K562 (cell line): Measurements from ENCODE around the gene NR2C2AP. TPM values are rescaled to one million over a fixed set of nuclear protein-coding genes. Genes with fewer than 3 reads are reported as not detected.

Experiments used
- ATAC-seq: fragments of 200-7000 bp; cut with Tn5 transposase; 3 replicates; pipeline ENCODE4 v1.9.1; 2020; ENCODE audit warnings: moderate library complexity
- BruUV-seq: library from RNA; stranded (reverse); fragments of 400-500 nt; replicated peaks from 2 replicates; lab custom pipeline; 2021; lab: Mats Ljungman, UMichigan
- CTCF ChIA-PET: fragments of 300-600 bp; formaldehyde crosslinking; extraction: SDS; loops from one replicate; lab custom pipeline; 2021; ENCODE audit warnings: low intra/inter-chr PET ratio; lab: Yijun Ruan, JAX
- POLR2A ChIA-PET: fragments of 300-600, 350-650 bp; sonication (Branson Sonifier 250); formaldehyde crosslinking; extraction: SDS; loops from one replicate; lab custom pipeline; 2021; ENCODE audit warnings: antibody characterized with exemption, inconsistent platforms; lab: Yijun Ruan, JAX
- DNase-seq, 4 experiments: peaks; one replicate each; pipeline versions ENCODE4 v3.0.0 to v3.0.0-alpha.2; 2011 to 2018; ENCODE audit warnings: low spot score in 3 of 4, mixed read lengths in 3 of 4; ENCODE audit errors: extremely low read depth in 1 of 4
- FAIRE-seq: peaks from 2 replicates; lab custom pipeline; 2011; peaks lifted over from hg19 to GRCh38; lab: Jason Lieb, UNC
- H2AFZ ChIP-seq: 2 replicates; pipeline ENCODE4 v1.6.0; 2011; ENCODE audit warnings: low read depth, low read length, control low read depth, inconsistent platforms
- H3K27ac ChIP-seq: fragments of 200-600 bp; 3 replicates; pipeline ENCODE4 v1.8.0; 2011; ENCODE audit warnings: low read depth, mild to moderate bottlenecking, control low read depth, inconsistent platforms, low read length, moderate library complexity, mixed read lengths; ENCODE audit errors: extremely low read depth
- H3K27me3 ChIP-seq, 2 experiments: fragments of 300-600 bp in 1 of 2; 2 replicates in 1 of 2; 3 replicates in 1 of 2; pipeline versions ENCODE4 v1.6.0 to v1.8.0; 2011; ENCODE audit warnings: inconsistent platforms in 2 of 2, low read length in 2 of 2, mild to moderate bottlenecking in 1 of 2, mixed read lengths in 1 of 2, moderate library complexity in 1 of 2; ENCODE audit not compliant: control insufficient read depth in 2 of 2, insufficient read depth in 2 of 2
- H3K36me3 ChIP-seq: fragments of 300-600 bp; 3 replicates; pipeline ENCODE4 v1.8.0; 2011; ENCODE audit warnings: mild to moderate bottlenecking, low read length, inconsistent platforms; ENCODE audit not compliant: control insufficient read depth, insufficient read depth
- H3K4me1 ChIP-seq, 2 experiments: fragments of 200-600 bp in 1 of 2; replicated peaks in 1 of 2; 2 replicates in 1 of 2; 3 replicates in 1 of 2; pipeline versions ENCODE4 v1.5.1 to v1.8.0; 2011; ENCODE audit warnings: inconsistent platforms in 2 of 2, low read length in 2 of 2, mild to moderate bottlenecking in 1 of 2, mixed read lengths in 1 of 2, moderate library complexity in 1 of 2; ENCODE audit not compliant: control insufficient read depth in 2 of 2, insufficient read depth in 2 of 2
- H3K4me2 ChIP-seq: 2 replicates; pipeline ENCODE4 v1.6.1; 2011; ENCODE audit warnings: low read length, control low read depth, inconsistent platforms, mixed read lengths; ENCODE audit not compliant: insufficient read depth
- H3K4me3 ChIP-seq: fragments of 200-600 bp; sonication (generic), shearing (Covaris generic); 2 replicates; pipeline ENCODE4 v1.5.1; 2016; ENCODE audit warnings: control low read depth, inconsistent platforms
- H3K79me2 ChIP-seq: fragments of 200-600 bp; 3 replicates; pipeline ENCODE4 v1.8.0; 2011; ENCODE audit warnings: low read length, inconsistent platforms; ENCODE audit not compliant: control insufficient read depth, insufficient read depth
- H3K9ac ChIP-seq, 2 experiments: 2 replicates each; pipeline versions ENCODE4 v1.6.0 to v1.6.1; 2011; ENCODE audit warnings: low read depth in 2 of 2, low read length in 2 of 2, control low read depth in 1 of 2, inconsistent platforms in 1 of 2, mild to moderate bottlenecking in 1 of 2, mixed read lengths in 1 of 2; ENCODE audit not compliant: insufficient read depth in 1 of 2
- H3K9me1 ChIP-seq: one replicate; pipeline ENCODE4 v1.6.0; 2011; ENCODE audit warnings: inconsistent platforms, mild to moderate bottlenecking, low read length, moderate library complexity; ENCODE audit not compliant: control insufficient read depth, insufficient read depth
- H3K9me3 ChIP-seq: replicated peaks from 2 replicates; pipeline ENCODE4 v1.5.1; 2011; ENCODE audit warnings: low read depth, low read length, inconsistent platforms; ENCODE audit not compliant: control insufficient read depth, insufficient read depth
- H4K20me1 ChIP-seq: replicated peaks from 2 replicates; pipeline ENCODE4 v1.6.1; 2011; ENCODE audit warnings: low read length, inconsistent platforms, mixed read lengths; ENCODE audit not compliant: control insufficient read depth, insufficient read depth
- ATF3 ChIP-seq, 2 experiments: fragments of 450-650 bp in 1 of 2; sonication (generic) in 1 of 2; formaldehyde crosslinking in 1 of 2; IDR thresholded peaks in 1 of 2; conservative IDR thresholded peaks in 1 of 2; 2 replicates each; pipeline versions ENCODE4 v1.6.1 to v1.8.1; 2016 to 2023; ENCODE audit warnings: mild to moderate bottlenecking in 2 of 2, moderate library complexity in 2 of 2, inconsistent platforms in 1 of 2, missing genetic modification reagents in 1 of 2
- BCL6 ChIP-seq: fragments of 250-450 bp; sonication (Bioruptor Pico); IDR thresholded peaks from 2 replicates; pipeline ENCODE4 v1.4.0; 2020
- BCLAF1 ChIP-seq, 2 experiments: fragments of 450-650 bp in 1 of 2; IDR thresholded peaks; 2 replicates each; pipeline ENCODE4 v1.6.1; 2011 to 2017; ENCODE audit warnings: low read depth in 2 of 2, antibody characterized with exemption in 1 of 2, borderline replicate concordance in 1 of 2, low read length in 1 of 2, mild to moderate bottlenecking in 1 of 2, mixed read lengths in 1 of 2; ENCODE audit not compliant: control insufficient read depth in 1 of 2
- CBFA2T3 ChIP-seq: fragments of 450-650 bp; IDR thresholded peaks from 2 replicates; pipeline ENCODE4 v1.6.1; 2017
- HNRNPLL ChIP-seq: fragments of 200-400 bp; formaldehyde crosslinking; IDR thresholded peaks from 2 replicates; pipeline ENCODE4 v1.6.1; 2017; ENCODE audit warnings: low read length, low read depth, mild to moderate bottlenecking; ENCODE audit not compliant: poor library complexity, severe bottlenecking
- MTA2 ChIP-seq: fragments of 450-650 bp; IDR thresholded peaks from 2 replicates; pipeline ENCODE4 v1.6.1; 2016; ENCODE audit warnings: low read depth
- NR2F6 ChIP-seq: fragments of 450-650 bp; formaldehyde crosslinking; IDR thresholded peaks from 2 replicates; pipeline ENCODE4 v1.4.0; 2020; ENCODE audit warnings: mild to moderate bottlenecking
- SFPQ ChIP-seq: fragments of 200-400 bp; formaldehyde crosslinking; IDR thresholded peaks from 2 replicates; pipeline ENCODE4 v1.6.1; 2017; ENCODE audit warnings: mild to moderate bottlenecking, low read depth, low read length, moderate library complexity
- SOX6 ChIP-seq: fragments of 450-650 bp; IDR thresholded peaks from 2 replicates; pipeline ENCODE4 v1.6.1; 2014; ENCODE audit warnings: mild to moderate bottlenecking
- SRF ChIP-seq, 2 experiments: fragments of 250-450, 450-650 bp in 1 of 2; sonication (Bioruptor Pico) in 1 of 2; sonication (generic) in 1 of 2; formaldehyde crosslinking; IDR thresholded peaks; 2 replicates each; pipeline versions ENCODE4 v1.5.0 to v1.5.1; 2020 to 2022; ENCODE audit warnings: mild to moderate bottlenecking in 1 of 2, missing genetic modification reagents in 1 of 2
- TOE1 ChIP-seq, 2 experiments: fragments of 450-650 bp in 1 of 2; sonication (generic) in 1 of 2; formaldehyde crosslinking in 1 of 2; IDR thresholded peaks; 2 replicates each; pipeline versions ENCODE4 v1.7.1 to v1.8.0; 2016 to 2022; ENCODE audit warnings: borderline replicate concordance in 2 of 2, mild to moderate bottlenecking in 2 of 2, antibody characterized with exemption in 1 of 2, inconsistent platforms in 1 of 2, low read depth in 1 of 2, missing genetic modification reagents in 1 of 2, moderate library complexity in 1 of 2
- WGBS: fragments of 100-300 bp; shearing (Covaris generic); methylation state at CpG from one replicate; pipeline ENCODE4 v1.1.6; 2016; ENCODE audit warnings: low coverage, mixed read lengths; ENCODE audit not compliant: insufficient coverage; ENCODE audit errors: missing lambda C conversion rate; 5-methylcytosine and 5-hydroxymethylcytosine counted together
- in situ Hi-C: fragments of 300-500 bp; cut with MboI; formaldehyde crosslinking; loops from 4 replicates; pipeline ENCODE4 v1.15.0; 2018; ENCODE audit warnings: inconsistent platforms, mixed read lengths
- intact Hi-C: fragments of 100-400 bp; cut with micrococcal nuclease; formaldehyde crosslinking; loops from 2 replicates; pipeline ENCODE4 v1.14.2; 2022
- polyA plus RNA-seq, 8 experiments: library from polyadenylated mRNA; depleted of rRNA in 4 of 8; stranded (reverse) in 5 of 8; unstranded in 3 of 8; fragments of >200 nt; fragmentation: Nextera tagmentation in 2 of 8; fragmentation: Illumina TruSeq in 1 of 8; extraction: Ambion mirVana in 2 of 8; extraction: Trizol in 1 of 8; gene quantifications; 2 replicates each; pipeline versions ENCODE4 v1.2.1 to v1.2.3, GENCODE V29; 2011 to 2014; ENCODE audit warnings: inconsistent platforms in 1 of 8, missing spikeins in 1 of 8
- total RNA-seq, 7 experiments: library from RNA; depleted of rRNA in 6 of 7; stranded (reverse); fragments of >200 nt in 6 of 7; fragmentation: Illumina TruSeq in 2 of 7; extraction: Trizol in 2 of 7; gene quantifications; 2 replicates each; pipeline versions ENCODE4 v1.2.1 to v1.2.3, GENCODE V29; 2011 to 2021; ENCODE audit warnings: low replicate concordance in 1 of 7
- TF ChIP-seq, protein P1 (sequence below): sonication (generic); formaldehyde crosslinking; IDR thresholded peaks from 2 replicates; pipeline ENCODE4 v1.8.0; 2022; ENCODE audit warnings: missing genetic modification reagents, mild to moderate bottlenecking, moderate library complexity, borderline replicate concordance

NR2C2AP gene
- total and polyA plus RNA-seq, 9 of the 15 experiments (the other 6 are each of a cell fraction or from before 2014, with no cell fraction given), result 23.7 to 77.4 (median 32.4) TPM

GRCh38 chr19:19209372-19209771 lies 6.2 kb upstream of the NR2C2AP start:
- H3K4me2 ChIP-seq, result no peak overlapping the region
- intact Hi-C loops (no loop called here), in situ Hi-C loops (no loop called here)
- no peaks in the 10 kb centered on the region for H3K36me3 ChIP-seq
- H3K4me3 ChIP-seq, result no peak overlapping the region
- TF ChIP-seq CBFA2T3, result 0 out of 2 replicates have a peak, but pooled peaks have one; percentile 14
- TF ChIP-seq MTA2, result no peak
- TF ChIP-seq, protein P1, sequence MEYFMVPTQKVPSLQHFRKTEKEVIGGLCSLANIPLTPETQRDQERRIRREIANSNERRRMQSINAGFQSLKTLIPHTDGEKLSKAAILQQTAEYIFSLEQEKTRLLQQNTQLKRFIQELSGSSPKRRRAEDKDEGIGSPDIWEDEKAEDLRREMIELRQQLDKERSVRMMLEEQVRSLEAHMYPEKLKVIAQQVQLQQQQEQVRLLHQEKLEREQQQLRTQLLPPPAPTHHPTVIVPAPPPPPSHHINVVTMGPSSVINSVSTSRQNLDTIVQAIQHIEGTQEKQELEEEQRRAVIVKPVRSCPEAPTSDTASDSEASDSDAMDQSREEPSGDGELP (CRISPR knock-in tag), result peak; percentile 54; the same call in 1 of the 2 replicates
- no peak for TF ChIP-seq SRF (CRISPR knock-in tag; IDR thresholded peaks at IDR 0.05)
- no peak for TF ChIP-seq BCL6 (CRISPR knock-in tag)
- TF ChIP-seq NR2F6 (CRISPR knock-in tag), result no peak
- no peak for TF ChIP-seq HNRNPLL
- TF ChIP-seq SFPQ, result no peak
- no peak for TF ChIP-seq BCLAF1 (IDR thresholded peaks at IDR 0.05; ENCODE audit: borderline replicate concordance in 1 of 2, control insufficient read depth in 1 of 2, low read depth in 2 of 2, low read length in 1 of 2)
- TF ChIP-seq SOX6, result no peak
- TF ChIP-seq TOE1 (IDR thresholded peaks at IDR 0.05; ENCODE audit: borderline replicate concordance), result no peak
- no peak for TF ChIP-seq TOE1 (CRISPR knock-in tag; IDR thresholded peaks at IDR 0.05; ENCODE audit: borderline replicate concordance, low read depth)
- no peak for TF ChIP-seq ATF3 (IDR thresholded peaks at IDR 0.05)
- no peak for TF ChIP-seq ATF3 (CRISPR knock-in tag; conservative IDR thresholded peaks at IDR 0.05)
- H3K9me3 ChIP-seq, result no peaks in the 10 kb centered on the region
- POLR2A ChIA-PET, result interaction anchor here (0.7 to 1.8 kb wide), 2 partner anchors 12 to 14 kb away, joined by 3 to 5 read pairs; no protein-coding TSS in a partner anchor
- FAIRE-seq, result no peak
- ATAC-seq, result peak; percentile 57
- CTCF ChIA-PET, result no interaction called here
- no TSS peak for BruUV-seq
- H3K9me1 ChIP-seq, result peaks cover 3% of the 10 kb centered on the region
- 3% methylated on average over 9 of the region's 9 CpGs for WGBS
- H3K27me3 ChIP-seq, result peaks cover 4 to 26% of the 10 kb centered on the region in 2 experiments
- no peaks in the 10 kb centered on the region for H4K20me1 ChIP-seq
- H3K9ac ChIP-seq, result no peak overlapping the region
- no peak for DNase-seq
- H3K79me2 ChIP-seq, result no peaks in the 10 kb centered on the region
- no peak overlapping the region for H3K27ac ChIP-seq
- H3K4me1 ChIP-seq, result peaks cover 8 to 17% of the 10 kb centered on the region in 2 experiments; a peak in 4 of 5 replicates
- H2AFZ ChIP-seq, result no peak overlapping the region
